CD4-positive, alpha-beta T cell (primary cell): ENCODE results near the gene SCGB1A1. TPM values are rescaled to one million over a fixed set of nuclear protein-coding genes. Genes with fewer than 3 reads are reported as not detected.

Experiments used
- ATAC-seq: fragments of 200-7000 bp; cut with Tn5 transposase; one replicate; pipeline ENCODE4 v1.10.0; 2022; ENCODE audit warnings: mild to moderate bottlenecking; ENCODE audit not compliant: poor library complexity
- CTCF ChIA-PET: fragments of 350-600 bp; sonication (Branson Sonifier 250); formaldehyde crosslinking; loops from one replicate; lab custom pipeline; 2021; ENCODE audit warnings: antibody characterized with exemption, inconsistent platforms; lab: Charles Lee
- POLR2A ChIA-PET: fragments of 350-600 bp; sonication (Branson Sonifier 250); formaldehyde crosslinking; loops from one replicate; lab custom pipeline; 2021; ENCODE audit warnings: antibody characterized with exemption, inconsistent platforms; lab: Charles Lee
- DNase-seq, 14 experiments: peaks; one replicate each; pipeline ENCODE4 v3.0.0-alpha.2; 2013 to 2020; ENCODE audit warnings: mixed read lengths in 2 of 14
- H3K27ac ChIP-seq, 2 donors: one replicate each; pipeline versions ENCODE4 v1.5.1 to v1.7.0; 2013; ENCODE audit warnings: low read length in 2 of 2, low read depth in 1 of 2, mild to moderate bottlenecking in 1 of 2
- H3K27me3 ChIP-seq, 2 experiments: 1 replicate in 1 of 2; 2 replicates in 1 of 2; pipeline versions ENCODE4 v1.6.1 to v1.7.0; 2013; ENCODE audit warnings: low read length in 2 of 2, control low read depth in 1 of 2, mild to moderate bottlenecking in 1 of 2, moderate library complexity in 1 of 2; ENCODE audit not compliant: insufficient read depth in 2 of 2, control insufficient read depth in 1 of 2
- H3K36me3 ChIP-seq: one replicate; pipeline ENCODE4 v1.6.1; 2013; ENCODE audit warnings: low read length, control low read depth; ENCODE audit not compliant: insufficient read depth
- H3K4me1 ChIP-seq: one replicate; pipeline ENCODE4 v1.6.1; 2013; ENCODE audit warnings: low read length, control low read depth; ENCODE audit not compliant: insufficient read depth
- H3K4me3 ChIP-seq: one replicate; pipeline ENCODE4 v1.5.1; 2013; ENCODE audit warnings: mild to moderate bottlenecking, low read length, moderate library complexity
- H3K9me3 ChIP-seq, 2 experiments: 1 replicate in 1 of 2; 2 replicates in 1 of 2; pipeline versions ENCODE4 v1.6.1 to v1.7.0; 2013; ENCODE audit warnings: low read length in 2 of 2, mild to moderate bottlenecking in 2 of 2, control low read depth in 1 of 2, moderate library complexity in 1 of 2; ENCODE audit not compliant: control insufficient read depth in 1 of 2, insufficient read depth in 1 of 2
- H3K27ac Mint-ChIP-seq: one replicate; pipeline ENCODE4 v1.8.0; 2020; ENCODE audit warnings: mixed read lengths
- H3K27me3 Mint-ChIP-seq: one replicate; pipeline ENCODE4 v1.8.0; 2021; ENCODE audit warnings: mixed read lengths
- H3K36me3 Mint-ChIP-seq: one replicate; pipeline ENCODE4 v1.8.0; 2021; ENCODE audit warnings: low read depth, mixed read lengths
- H3K4me1 Mint-ChIP-seq: one replicate; pipeline ENCODE4 v1.8.0; 2021; ENCODE audit warnings: low read depth, mixed read lengths
- H3K4me3 Mint-ChIP-seq: one replicate; pipeline ENCODE4 v1.8.0; 2020; ENCODE audit warnings: mild to moderate bottlenecking, mixed read lengths
- H3K9me3 Mint-ChIP-seq: one replicate; pipeline ENCODE4 v1.8.0; 2020; ENCODE audit warnings: mixed read lengths
- intact Hi-C, 2 experiments: fragments of 100-400 bp; cut with DNase I in 1 of 2; cut with micrococcal nuclease in 1 of 2; formaldehyde crosslinking; loops; one replicate each; pipeline versions ENCODE4 v1.15.1 to v1.9.0; 2023 to 2025; cut with DNase I, micrococcal nuclease
- total RNA-seq, 174 experiments: library from RNA in 2 of 174; stranded (reverse) in 2 of 174; gene quantifications; one replicate each; pipeline ENCODE4 v1.2.3 and lab custom pipeline; 2021 to 2026
- TF ChIP-seq, protein P1 (sequence below): fragments of 200-600 bp; IDR thresholded peaks from one replicate; pipeline ENCODE4 v1.8.0; 2022; ENCODE audit warnings: antibody characterized with exemption, mild to moderate bottlenecking

The SCGB1A1 gene
- total RNA-seq, 2 experiments from 2014 or later, result not detected

DNA sequence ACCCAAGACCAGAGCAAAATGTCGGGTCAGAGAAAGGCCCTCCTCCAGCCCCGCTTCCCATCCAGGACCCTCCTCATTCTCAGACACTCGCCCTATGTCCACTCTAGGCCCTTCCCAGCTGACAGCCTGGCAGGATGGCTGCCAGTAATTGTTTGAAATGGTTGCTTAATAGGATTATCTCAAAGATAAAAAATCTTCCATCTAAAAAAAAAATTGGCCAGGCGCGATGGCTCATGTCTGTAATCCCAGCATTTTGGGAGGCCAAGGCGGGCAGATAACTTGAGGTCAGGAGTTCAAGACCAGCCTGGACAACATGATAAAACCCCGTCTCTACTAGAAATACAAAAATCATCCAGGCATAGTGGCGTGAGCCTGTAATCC is 32.4 kb downstream of the SCGB1A1 start:
- Histone ChIP-seq H3K27ac (no peak overlapping the region), H3K27me3 (peaks cover 0 to under 1% of the 10 kb centered on the region in 2 experiments), H3K36me3 (no peaks in the 10 kb centered on the region), H3K4me1 (no peaks in the 10 kb centered on the region), H3K9me3 (no peaks in the 10 kb centered on the region), H3K4me3 (no peak overlapping the region)
- intact Hi-C loops, result no loop called here
- ChIA-PET CTCF (no interaction called here), POLR2A (no interaction called here)
- H3K27me3 Mint-ChIP-seq, result peaks cover 18% of the 10 kb centered on the region
- no peak for ATAC-seq
- DNase-seq, result no peak
- TF ChIP-seq, protein P1, sequence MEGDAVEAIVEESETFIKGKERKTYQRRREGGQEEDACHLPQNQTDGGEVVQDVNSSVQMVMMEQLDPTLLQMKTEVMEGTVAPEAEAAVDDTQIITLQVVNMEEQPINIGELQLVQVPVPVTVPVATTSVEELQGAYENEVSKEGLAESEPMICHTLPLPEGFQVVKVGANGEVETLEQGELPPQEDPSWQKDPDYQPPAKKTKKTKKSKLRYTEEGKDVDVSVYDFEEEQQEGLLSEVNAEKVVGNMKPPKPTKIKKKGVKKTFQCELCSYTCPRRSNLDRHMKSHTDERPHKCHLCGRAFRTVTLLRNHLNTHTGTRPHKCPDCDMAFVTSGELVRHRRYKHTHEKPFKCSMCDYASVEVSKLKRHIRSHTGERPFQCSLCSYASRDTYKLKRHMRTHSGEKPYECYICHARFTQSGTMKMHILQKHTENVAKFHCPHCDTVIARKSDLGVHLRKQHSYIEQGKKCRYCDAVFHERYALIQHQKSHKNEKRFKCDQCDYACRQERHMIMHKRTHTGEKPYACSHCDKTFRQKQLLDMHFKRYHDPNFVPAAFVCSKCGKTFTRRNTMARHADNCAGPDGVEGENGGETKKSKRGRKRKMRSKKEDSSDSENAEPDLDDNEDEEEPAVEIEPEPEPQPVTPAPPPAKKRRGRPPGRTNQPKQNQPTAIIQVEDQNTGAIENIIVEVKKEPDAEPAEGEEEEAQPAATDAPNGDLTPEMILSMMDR, result no peak
- H3K27ac Mint-ChIP-seq, result no peak overlapping the region
- H3K4me1 Mint-ChIP-seq, result no peaks in the 10 kb centered on the region
- no peaks in the 10 kb centered on the region for H3K36me3 Mint-ChIP-seq
- no peak overlapping the region for H3K4me3 Mint-ChIP-seq
- no peaks in the 10 kb centered on the region for H3K9me3 Mint-ChIP-seq

DNA sequence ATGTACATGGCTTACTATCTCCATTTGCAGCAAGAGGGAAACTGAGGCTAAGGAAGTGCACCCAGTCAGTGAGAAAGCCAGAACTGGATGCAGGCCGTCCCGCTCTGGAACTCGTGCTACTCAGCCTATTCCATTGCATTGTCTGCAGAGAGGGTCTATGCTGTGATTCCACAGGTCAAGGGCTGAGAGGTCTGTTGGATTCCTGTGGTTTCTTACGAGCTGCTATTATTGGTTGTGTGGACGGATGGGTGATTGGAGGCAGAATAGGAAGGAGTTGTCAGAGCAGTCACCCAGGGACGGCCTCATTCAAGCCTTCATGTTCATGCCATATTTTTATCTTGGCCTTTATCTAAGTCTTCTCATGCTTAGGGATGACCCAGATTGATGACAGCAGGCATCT is 33.4 kb downstream of the SCGB1A1 start:
- Mint-ChIP-seq H3K4me1 (no peaks in the 10 kb centered on the region), H3K9me3 (no peaks in the 10 kb centered on the region), H3K27me3 (peaks cover 9% of the 10 kb centered on the region), H3K27ac (no peak overlapping the region), H3K36me3 (no peaks in the 10 kb centered on the region), H3K4me3 (no peak overlapping the region)
- Histone ChIP-seq H3K4me1 (no peaks in the 10 kb centered on the region), H3K9me3 (no peaks in the 10 kb centered on the region), H3K4me3 (no peak overlapping the region), H3K36me3 (no peaks in the 10 kb centered on the region), H3K27me3 (no peaks in the 10 kb centered on the region), H3K27ac (no peak overlapping the region)
- CTCF ChIA-PET, result no interaction called here
- TF ChIP-seq, protein P1, result no peak
- POLR2A ChIA-PET, result no interaction called here
- ATAC-seq (no peak), DNase-seq (no peak)
- intact Hi-C loops, result no loop called here

DNA sequence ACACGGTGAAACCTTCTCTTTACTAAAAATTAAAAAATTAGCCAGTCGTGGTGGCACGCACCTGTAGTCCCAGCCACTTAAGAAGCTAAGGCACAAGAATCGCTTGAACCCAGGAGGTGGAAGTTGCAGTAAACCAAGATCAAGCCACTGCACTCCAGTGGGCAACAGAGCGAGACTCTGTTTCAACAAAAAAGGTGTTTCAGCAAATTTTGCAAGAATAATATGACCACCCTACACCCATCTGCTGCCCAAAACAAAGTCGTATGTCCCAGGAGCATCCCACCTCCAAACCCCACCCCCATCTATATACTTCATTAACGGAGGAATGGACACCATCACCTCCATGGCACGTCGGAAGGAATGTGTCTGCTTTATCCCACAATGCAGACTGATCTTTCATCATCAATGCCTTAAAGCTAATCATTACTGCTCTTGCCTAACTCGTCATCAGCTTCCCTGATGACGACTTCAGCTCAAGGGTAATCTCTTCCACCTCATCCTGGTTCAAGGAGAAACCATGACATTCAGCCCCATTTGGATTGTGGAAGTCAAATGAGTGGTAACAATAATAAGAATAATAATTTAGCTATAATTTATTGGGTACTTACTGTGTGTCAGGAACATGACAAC is 34.1 kb downstream of the SCGB1A1 start:
- no peaks in the 10 kb centered on the region for H3K4me1 Mint-ChIP-seq
- H3K27me3 Mint-ChIP-seq, result peaks cover 4% of the 10 kb centered on the region
- TF ChIP-seq, protein P1, result no peak
- intact Hi-C loops, result no loop called here
- no peak overlapping the region for H3K4me3 ChIP-seq
- H3K36me3 ChIP-seq, result no peaks in the 10 kb centered on the region
- no peak for ATAC-seq
- ChIA-PET CTCF (no interaction called here), POLR2A (interaction anchor here (0.6 kb wide), 1 partner anchor 251 kb away, joined by 3 read pairs; no protein-coding TSS in a partner anchor)
- H3K9me3 Mint-ChIP-seq, result no peaks in the 10 kb centered on the region
- H3K9me3 ChIP-seq, result no peaks in the 10 kb centered on the region
- DNase-seq, result no peak
- H3K27me3 ChIP-seq, result no peaks in the 10 kb centered on the region
- no peaks in the 10 kb centered on the region for H3K4me1 ChIP-seq
- H3K27ac ChIP-seq, result no peak overlapping the region
- H3K36me3 Mint-ChIP-seq, result no peaks in the 10 kb centered on the region
- H3K4me3 Mint-ChIP-seq, result no peak overlapping the region
- no peak overlapping the region for H3K27ac Mint-ChIP-seq
